ENCODE results near the gene INCA1.

DNA sequence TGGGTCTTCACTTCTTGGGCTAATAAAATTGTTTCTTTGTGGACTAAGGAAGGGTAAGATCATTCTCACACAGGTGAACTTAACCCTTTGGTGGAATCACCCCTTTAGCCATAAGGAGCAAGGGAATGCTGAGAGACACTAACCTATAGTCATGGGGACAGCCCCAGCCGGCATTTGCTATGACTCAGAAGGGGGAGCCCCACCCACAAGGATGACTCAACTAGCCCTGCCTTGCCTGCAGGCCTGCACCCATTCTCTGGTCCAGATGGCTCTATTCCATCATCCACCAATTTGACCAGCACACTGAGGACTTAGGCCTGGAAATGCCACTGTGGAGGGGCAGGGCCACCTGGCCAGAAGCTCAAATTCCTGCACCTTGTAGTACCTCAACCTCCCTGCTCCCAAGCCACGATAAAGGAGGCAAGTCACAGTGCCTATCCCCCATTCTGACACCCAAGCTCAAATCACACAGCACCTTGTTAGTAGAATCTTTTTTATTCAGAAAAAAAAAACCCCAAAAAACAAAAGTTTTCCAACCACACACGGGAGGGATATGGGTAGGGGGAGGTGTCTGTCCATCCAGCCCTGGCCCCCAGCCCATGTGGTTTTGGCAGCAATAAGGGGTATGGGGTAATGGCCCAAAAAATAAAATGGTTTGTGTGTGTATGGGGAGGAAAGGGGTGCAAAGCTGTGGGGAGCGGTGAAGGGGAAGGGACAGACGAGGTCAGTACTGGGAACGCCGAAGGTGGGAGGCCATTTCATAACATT is 52.0 kb downstream of the INCA1 start:
- TF ChIP-seq, protein P1, sequence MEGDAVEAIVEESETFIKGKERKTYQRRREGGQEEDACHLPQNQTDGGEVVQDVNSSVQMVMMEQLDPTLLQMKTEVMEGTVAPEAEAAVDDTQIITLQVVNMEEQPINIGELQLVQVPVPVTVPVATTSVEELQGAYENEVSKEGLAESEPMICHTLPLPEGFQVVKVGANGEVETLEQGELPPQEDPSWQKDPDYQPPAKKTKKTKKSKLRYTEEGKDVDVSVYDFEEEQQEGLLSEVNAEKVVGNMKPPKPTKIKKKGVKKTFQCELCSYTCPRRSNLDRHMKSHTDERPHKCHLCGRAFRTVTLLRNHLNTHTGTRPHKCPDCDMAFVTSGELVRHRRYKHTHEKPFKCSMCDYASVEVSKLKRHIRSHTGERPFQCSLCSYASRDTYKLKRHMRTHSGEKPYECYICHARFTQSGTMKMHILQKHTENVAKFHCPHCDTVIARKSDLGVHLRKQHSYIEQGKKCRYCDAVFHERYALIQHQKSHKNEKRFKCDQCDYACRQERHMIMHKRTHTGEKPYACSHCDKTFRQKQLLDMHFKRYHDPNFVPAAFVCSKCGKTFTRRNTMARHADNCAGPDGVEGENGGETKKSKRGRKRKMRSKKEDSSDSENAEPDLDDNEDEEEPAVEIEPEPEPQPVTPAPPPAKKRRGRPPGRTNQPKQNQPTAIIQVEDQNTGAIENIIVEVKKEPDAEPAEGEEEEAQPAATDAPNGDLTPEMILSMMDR (IDR thresholded peaks at IDR 0.05; ENCODE audit: insufficient read depth, low read length, poor library complexity, severe bottlenecking) = no peak
- no peak for TF ChIP-seq EZH2phosphoT487 (conservative IDR thresholded peaks at IDR 0.05; ENCODE audit: low read length)
